Endometrial microvascular endothelial cells (primary cell): ENCODE results near the gene LGALS9C. TPM values are rescaled to one million over a fixed set of nuclear protein-coding genes. Genes with fewer than 3 reads are reported as not detected.
"Not testable (repeated sequence)": the region's sequence is repeated elsewhere in the genome, so short reads cannot be mapped to it uniquely, and the experiment has no call there.

Experiments used
- in situ Hi-C: cut with HindIII; loops from 2 replicates; pipeline ENCODE4 v1.10.0; 2017; ENCODE audit warnings: low sequenced_read_pairs, low pct_unique_long_range_greater_than_20kb; ENCODE audit errors: inconsistent ontology term
- total RNA-seq: library from RNA; depleted of rRNA; stranded (reverse); fragments of >200 nt; gene quantifications from one replicate; pipeline ENCODE4 v1.2.3, GENCODE V29; 2015; ENCODE audit errors: inconsistent ontology term

Gene LGALS9C
- total RNA-seq, result not detected

DNA sequence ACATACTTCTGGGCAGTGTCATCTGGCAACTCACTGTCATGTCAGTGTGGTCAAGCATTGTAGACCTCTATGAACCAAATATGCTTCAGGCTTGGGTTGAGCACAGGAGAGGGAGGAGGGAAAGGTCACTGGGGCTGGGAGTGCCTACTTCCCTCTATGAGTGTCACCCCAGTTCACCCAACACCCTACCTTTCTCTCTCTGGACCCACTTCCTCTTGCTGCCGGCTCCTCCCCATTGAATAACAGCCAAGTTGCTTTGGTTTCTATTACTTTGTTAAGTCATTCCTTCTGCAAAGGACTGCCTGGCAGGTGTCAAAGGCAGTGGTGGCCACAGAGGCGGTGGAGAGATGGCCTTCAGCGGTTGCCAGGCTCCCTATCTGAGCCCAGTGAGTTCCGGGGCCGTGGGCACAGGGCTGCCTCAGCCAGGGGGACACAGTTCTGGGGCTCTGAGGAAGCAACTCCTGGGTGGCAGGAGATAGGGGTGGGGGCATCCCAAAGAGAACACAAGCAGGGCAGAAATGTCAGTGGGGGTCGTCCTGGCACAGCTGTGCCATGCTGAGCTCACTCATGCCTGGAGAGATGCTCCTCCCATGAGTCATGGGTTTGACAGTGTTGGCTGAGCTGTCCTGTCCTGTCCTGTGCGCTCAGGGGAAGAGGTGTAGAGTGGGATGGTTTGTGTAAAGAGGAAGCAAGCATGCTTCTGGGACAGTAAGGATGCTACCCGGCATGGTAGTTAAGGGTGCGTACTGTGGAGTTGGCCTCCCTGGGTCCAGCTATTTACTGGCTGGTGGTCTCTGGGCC lies at the start of gene LGALS9C:
TSS of gene LGALS9C (plus strand) at position 282 of the 801 bp plus-strand sequence. CDS start at position 348, 66 bp downstream.
- in situ Hi-C loops, result not testable (repeated sequence)

DNA sequence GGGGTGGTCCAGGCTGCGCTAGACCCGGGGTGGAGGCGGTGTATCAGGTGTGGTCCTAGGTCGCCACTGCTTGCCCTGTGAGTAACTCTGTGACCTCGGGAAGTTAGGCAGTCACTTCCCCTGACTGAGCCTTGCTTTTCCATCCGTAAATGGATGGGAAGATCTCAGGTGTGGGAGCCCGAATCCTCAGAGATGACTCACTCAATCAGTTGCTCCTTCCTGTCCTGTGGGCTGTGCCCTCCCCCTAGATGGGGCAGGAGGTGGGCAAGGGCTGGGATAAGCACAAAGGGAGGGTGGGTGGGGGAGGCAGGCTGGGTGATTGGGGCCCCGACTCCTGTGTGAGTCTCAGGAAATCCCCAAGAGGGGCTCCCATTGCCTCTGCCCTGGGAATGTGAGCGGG lies 44.4 kb upstream of the LGALS9C start:
- in situ Hi-C loops, result not testable (repeated sequence)

DNA sequence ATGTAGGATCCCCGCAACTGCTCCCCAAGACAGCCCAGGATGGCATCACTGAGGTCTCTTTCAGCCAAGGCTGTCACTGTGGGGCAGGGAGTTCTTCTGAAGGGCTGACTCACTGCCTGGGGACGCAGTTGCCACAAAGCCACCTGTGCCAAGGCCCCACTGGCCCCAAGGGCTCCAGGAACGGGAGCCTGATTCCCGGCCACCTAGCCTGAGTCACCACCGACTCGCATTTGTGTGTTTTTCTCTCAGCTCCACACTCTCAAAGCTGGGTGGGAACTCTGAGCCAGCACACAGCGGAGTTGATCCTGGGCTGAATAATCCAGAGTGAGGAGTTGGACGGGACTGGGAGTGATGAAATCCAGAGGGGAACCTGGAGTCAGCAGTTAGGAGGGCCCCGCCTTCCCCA lies 37.1 kb upstream of the LGALS9C start:
- in situ Hi-C loops, result not testable (repeated sequence)

DNA sequence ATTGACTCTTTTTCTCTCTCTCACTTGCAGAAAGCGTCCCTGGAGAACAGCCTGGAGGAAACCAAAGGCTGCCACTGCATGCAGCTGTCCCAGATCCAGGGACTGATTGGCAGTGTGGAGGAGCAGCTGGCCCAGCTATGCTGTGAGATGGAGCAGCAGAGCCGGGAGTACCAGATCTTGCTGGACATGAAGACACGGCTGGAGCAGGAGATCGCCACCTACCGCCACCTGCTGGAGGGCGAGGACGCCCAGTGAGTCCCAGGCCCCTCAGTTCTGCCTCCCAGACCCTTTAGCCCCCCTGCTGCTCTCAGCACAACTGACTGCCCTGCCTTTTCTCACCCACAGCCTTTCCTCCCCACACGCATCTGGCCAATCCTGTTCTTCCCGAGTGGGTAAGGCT lies 34.5 kb upstream of the LGALS9C start:
- in situ Hi-C loops, result not testable (repeated sequence)

DNA sequence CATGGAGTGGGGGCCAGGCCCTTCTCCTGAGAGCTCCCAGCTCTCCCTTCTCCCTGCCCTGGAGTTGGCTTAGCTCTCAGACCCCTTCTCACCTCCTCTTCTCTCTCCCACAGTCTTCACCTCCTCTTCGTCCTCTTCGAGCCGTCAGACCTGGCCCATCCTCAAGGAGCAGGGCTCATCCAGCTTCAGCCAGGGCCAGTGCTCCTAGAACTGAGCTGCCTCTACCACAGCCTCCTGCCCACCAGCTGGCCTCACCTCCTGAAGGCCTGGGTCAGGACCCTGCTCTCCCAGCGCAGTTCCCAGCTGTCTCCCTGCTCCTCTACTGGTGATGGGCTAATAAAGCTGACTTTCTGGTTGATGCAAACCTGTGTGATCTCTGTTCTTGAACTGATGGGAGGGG lies 34.1 kb upstream of the LGALS9C start:
- in situ Hi-C loops, result not testable (repeated sequence)

DNA sequence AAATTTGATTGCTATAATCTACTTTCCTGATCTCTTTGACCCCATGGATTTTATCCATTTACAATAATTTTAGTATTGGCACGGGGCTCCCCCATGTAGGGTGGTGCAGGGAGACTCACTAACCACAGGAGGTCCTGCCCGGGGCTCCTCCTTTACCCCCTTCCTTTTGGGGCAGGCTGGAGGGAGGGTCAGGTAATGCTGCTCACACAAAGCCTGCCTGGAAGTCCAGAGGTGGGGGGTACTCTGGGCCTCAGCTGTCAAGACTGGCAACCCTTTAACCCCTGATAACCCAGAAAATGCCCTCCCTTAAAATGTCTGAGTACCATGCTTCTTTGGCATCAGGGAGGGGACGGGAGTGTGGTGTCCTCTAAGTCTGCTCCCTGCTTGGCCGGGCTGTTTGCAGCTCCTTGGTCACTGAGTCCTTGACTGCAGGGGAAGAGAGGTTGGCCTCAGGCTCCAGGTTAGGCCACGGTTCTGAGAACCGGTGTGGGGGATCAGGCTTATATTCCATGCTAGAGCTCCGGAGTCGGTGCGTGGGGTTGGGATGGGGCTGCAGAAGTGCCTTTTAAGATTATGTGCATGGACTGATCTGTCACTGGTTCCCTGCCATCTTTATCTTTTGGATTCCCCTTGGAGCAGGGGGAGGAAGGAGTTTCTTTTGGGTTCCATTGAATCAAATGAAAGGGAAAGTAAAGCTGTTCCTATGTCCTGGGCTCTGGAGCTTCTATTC lies 28.9 kb upstream of the LGALS9C start:
- in situ Hi-C loops, result not testable (repeated sequence)

DNA sequence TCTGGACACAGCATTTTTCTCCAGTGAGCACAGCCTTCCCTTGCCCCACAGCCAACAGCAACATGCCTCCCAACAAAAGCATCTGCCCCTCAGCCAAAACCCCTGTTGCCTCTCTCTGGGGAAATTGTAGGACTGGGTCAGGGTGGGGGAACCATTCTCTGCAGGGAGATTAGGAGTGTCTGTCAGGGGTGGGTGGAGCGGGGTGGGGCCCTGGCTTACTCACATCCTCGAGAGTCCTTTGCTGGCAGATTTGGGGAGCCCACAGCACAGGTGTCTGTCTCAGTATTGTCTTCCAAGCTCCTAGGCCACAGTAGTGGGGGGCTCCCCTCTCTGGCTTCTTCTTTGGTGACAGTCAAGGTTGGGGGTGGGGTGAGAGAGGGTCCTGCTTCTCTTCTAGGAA lies 28.3 kb upstream of the LGALS9C start:
- in situ Hi-C loops, result not testable (repeated sequence)

DNA sequence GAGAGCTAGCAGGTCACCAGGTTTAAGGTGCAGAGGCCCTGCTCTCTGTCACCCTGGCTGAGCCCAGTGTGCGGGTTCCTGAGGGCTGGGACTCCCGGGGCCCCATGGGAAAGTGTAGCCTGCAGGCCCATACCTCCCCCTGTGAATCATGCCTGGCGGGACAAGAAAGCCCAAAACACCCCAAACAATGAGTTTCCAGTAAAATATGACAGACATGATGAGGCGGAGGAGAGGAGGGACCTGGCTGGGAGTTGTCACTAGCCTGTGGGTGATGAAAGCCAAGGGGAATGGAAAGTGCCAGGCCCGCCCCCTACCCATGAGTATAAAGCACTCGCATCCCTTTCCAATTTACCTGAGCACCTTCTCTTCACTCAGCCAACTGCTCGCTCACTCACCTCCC lies 26.8 kb upstream of the LGALS9C start:
- in situ Hi-C loops, result not testable (repeated sequence)

DNA sequence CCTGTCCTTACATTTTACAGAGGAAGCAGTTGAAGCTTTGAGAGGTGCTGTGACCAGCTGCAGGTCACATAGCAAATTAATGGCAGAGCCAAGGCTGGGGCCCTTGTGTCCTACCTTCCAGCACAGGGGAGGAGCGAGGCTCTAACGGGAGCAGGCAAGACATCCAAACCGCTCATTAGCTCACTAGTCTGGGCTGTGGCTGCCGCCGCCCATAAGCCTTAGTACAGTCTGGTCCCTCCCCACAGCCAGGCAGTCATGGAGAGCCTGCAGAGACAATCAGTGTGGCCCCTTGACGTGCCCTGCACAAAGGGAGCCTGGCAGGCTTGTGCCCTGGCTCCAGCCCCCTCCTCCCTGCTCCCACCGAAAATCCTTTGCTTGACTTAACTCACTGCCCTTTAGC lies 25.6 kb upstream of the LGALS9C start:
- in situ Hi-C loops, result not testable (repeated sequence)

DNA sequence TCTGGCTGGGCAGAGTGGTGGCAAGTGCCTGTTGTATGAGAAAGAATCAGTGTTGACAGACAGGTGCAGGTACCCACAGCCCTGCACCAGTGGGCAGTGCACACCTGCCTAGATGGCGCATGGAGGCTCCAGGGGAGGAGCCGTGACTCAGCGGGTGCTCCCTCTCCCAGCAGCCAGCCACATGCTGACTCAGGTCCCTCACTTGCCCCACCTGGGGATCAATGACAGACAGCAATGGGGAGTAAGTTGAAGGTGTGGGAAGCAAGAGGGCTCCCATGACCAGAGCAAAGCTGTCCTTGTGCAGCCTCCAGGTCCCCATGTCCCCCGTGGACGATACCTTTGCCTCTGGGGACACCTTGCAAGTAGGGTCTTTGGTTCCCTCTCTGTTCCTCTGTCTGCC lies 24.6 kb upstream of the LGALS9C start:
- in situ Hi-C loops, result not testable (repeated sequence)

DNA sequence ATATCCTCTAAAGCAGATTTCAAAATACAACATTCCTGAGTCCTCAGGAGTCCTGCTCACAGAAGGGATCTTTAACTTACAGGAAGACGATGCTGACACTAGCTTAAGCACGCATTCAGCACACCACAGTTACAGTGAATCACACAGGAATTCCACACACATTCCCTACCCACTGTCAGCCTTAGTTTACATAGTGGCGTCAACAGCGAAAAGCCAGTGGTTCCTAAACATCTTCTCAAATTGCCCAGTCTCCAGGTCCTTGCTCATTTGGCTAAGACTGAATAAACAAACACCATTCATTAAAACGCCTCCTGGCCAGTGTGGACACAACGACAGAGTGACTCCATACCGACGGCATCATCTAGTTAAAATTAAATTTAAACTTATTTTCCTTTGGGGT lies 17.6 kb upstream of the LGALS9C start:
- in situ Hi-C loops, result not testable (repeated sequence)

DNA sequence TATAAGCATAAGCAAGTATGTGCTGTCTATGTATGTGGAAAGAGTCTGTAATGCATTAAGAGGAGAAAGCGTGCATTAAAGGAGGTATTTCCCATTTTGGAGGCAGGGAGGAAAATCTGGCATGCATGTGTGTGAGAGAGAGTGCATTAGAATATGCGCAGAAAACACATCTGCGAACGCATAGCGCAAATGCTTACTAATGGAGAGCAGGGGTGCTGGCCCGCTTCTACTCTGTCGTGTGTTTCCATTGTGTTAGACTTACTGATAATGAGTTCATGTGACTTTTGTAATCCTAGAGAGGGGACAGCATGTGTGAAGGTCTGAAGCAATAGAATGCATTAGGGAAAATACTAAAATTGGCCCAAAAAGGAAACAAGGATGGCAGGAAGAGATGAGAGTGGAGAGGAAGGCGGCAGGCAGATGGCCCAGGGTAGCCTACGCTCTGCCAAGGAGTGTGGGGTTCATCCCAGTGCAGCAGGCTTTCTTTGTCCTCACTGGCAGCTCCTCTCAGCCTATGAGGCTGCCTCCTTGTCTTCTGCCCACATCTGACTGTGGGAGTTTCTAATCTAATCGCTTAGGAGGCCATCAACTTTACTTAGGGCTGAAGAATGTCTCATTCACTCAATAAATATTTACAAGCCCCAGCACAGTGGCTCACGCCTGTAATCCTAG lies 12.6 kb upstream of the LGALS9C start:
- in situ Hi-C loops, result not testable (repeated sequence)

DNA sequence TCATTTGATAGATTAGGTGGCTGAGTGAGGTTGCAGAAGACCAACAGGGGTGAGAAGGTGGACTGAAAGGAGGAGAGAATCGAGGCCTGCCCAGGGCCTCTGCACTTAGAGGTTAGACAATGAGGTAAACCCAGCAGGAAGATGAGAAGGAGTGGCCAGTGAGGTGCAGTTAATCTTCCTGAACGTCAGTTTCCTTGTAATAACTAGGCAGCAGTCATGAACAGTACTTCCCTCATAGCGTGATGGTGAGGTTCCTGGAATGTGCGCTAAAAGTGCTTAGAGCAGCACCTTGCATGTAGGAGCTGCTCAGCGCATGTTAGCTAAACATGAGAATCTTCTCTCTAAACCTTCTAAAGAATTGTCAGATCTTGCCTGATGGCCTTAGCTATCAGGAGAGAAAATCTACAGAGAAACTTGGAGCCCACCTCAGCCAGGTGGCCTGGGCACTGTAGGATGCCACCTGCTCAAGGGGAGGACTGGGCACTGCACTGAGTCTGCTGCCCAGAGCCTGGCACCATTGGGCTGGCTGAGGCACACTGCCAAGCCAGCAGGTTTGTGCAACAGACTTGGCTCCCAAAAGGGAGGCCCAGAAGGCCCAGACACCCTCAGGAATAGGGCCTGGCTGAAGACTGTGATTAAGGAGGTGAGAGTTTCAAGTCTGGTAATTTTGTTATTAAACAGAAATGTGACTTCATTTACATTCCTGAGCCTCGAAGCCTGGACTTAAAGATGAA lies 10.2 kb upstream of the LGALS9C start:
- in situ Hi-C loops, result not testable (repeated sequence)

DNA sequence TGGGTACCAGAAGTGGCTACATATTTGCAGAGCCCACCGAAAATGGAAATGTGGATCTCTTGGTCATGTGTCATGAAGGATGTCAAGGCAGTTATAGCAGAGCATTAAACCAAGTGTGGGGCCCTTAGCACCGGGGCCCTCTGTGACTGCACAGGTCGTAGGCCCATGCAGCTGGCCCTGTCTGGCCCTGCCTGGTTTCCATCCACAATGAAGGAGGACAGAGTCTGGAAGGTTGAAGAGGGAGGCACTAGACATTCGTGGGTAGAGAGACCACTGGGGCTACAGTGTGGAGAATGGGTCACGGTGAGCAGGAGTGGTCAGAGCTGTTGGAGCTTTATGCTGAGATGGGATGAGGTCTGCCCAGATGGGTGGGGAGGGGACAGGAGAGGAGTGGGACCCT lies 9.6 kb upstream of the LGALS9C start:
- in situ Hi-C loops, result not testable (repeated sequence)

DNA sequence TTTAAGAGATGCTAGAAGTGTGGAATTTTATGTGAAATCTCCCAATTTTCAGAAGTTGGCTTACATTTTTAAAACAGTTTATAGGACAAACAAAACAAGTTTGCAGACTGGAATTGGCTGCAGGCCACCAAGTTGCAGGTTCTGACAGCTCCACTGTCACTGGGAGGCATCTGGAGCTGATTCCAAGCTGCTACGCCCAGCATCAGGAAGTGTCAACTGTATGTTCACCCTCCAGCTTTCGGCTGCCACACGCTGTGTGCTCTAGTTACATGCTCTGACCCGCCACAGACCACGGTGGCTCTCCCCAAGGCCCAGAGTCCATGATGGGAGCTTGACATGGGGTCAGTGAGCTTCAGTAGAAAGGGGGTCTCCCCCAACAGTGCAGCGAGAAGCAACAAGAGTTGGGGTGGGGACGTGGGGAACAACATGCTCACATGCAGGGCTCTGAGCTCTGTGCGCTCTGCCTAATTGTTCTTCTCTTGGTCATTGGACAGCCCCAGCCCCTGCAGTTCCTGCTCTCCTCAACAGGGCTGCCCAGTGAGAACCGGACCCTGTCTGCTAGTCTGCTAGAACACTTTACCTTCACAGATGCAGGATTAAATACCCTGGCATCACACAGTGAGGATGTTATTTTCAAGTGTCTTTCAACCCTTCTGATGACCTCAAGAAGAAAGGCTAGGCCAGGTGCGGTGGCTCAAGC lies 8.0 kb upstream of the LGALS9C start:
- in situ Hi-C loops, result not testable (repeated sequence)

DNA sequence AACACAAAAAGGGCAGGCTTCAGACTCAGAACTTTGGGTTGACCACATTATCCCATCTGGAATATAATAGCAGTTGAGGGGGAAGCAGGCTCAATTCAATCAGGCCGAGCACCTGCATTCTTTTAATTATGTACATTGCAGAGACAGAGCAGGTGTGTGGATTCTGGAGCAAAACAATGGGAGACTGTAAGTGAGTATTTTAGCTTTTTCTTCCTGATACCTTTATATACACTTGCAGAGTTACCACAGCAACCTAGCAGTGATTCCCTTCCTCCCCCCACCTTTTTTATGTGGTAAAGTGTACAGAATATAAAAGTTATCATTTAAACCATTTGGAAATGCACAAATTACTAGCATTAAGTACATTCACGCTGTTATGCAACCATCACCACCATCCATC lies 6.8 kb upstream of the LGALS9C start:
- in situ Hi-C loops, result not testable (repeated sequence)

DNA sequence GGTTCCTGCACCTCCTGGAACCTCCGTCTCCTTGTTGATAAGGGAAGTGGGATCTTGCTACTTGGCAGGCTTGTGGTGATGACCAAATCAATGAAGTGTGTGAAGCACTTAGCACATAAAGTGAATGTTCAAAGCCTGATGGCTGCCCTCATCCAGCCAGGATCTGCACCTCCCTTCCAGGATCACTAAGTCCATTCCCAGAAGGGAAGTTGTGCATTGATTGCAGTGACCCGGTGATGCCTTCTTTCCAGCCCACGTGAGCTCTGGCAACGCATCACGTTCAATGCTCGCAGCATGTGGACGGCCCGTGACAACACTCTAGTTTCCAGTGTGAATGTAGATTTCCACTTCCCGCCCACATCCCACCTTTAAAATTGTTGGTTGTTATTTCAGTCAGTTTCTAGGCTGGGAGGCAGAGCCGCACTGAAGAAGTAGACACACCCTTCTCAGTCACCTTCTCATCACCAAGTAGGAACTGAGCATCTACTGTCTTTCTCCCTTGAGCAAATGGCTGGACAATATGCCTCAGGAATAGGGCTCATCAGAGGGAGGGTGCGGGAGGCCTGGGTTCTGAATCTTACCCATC lies 6.2 kb upstream of the LGALS9C start:
- in situ Hi-C loops, result not testable (repeated sequence)

DNA sequence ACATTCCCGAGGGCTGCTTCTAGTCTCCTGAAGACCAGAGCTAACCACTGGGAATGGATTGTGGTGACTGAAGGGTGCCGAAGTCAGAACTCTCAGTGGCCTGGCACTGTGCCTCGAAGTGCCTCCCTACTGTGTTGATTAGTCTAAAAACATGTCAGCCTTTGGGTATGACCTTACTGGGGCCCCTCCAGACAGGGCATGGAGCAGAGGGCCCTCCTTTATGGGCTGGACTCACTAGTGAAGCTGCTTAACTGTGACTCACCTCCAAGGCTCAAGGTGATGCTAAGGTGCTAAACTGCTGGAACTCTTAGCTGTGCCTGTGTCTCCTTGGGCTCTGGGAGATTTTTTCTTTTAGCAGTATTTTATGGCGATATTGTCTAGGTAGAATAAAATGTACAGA lies 2.6 kb upstream of the LGALS9C start:
- in situ Hi-C loops, result not testable (repeated sequence)
